Measurements from ENCODE around the gene PPFIBP1.

Gene PPFIBP1

DNA sequence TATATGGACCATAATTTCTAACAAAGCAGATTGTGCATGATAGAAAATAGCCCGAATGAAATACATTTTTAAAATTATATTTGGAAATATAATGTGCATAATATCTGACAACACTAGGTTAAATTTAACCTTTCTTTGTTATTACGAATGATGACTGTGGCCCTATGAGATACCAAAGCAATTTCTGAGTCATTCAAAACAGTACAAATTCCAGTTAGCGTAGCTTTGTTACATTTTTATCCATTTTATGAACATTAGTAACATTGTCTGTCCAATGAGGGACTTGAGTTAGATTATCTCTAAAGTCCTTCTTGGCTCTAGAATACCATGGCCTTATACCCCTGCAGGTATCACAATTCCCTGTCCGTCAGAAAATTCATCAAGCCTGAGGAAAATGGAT, 133.3 kb downstream of the PPFIBP1 start:
- DNase-seq = no peak

- DNase-seq = no peak
These were observed 141.7 kb downstream of the PPFIBP1 start for GRCh38 chr12:27665704-27666103.

GRCh38 chr12:27666510-27666909, 142.5 kb downstream of the PPFIBP1 start:
- no peak for DNase-seq

GRCh38 chr12:27667540-27667939, 143.5 kb downstream of the PPFIBP1 start:
- DNase-seq = no peak

GRCh38 chr12:27672051-27672450, 148.0 kb downstream of the PPFIBP1 start:
- DNase-seq = no peak

GRCh38 chr12:27672643-27673042, 148.6 kb downstream of the PPFIBP1 start:
- no peak for DNase-seq

GRCh38 chr12:27673101-27673718, 149.2 kb downstream of the PPFIBP1 start:
- no peak for DNase-seq

- no peak for DNase-seq
These were observed 151.0 kb downstream of the PPFIBP1 start for GRCh38 chr12:27674989-27675388.

DNA sequence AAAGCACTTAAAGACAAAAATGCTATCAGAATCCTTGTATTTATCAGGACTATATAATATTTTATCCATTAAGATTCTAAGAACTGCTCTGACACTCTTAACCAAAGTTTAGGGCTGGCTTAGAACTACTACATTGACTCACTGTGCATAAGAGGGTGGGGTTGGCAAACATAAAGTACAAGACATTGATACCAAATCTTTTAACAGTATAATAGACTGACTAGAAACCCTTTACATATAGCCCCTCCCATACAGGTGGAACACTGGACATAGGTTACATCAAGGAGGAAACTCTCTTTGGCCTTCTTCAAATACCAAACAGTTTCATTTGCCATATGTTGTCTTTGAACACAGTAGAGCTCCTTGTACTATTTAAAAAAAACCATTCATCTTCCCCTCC, 156.6 kb downstream of the PPFIBP1 start:
- no peak for DNase-seq

DNA sequence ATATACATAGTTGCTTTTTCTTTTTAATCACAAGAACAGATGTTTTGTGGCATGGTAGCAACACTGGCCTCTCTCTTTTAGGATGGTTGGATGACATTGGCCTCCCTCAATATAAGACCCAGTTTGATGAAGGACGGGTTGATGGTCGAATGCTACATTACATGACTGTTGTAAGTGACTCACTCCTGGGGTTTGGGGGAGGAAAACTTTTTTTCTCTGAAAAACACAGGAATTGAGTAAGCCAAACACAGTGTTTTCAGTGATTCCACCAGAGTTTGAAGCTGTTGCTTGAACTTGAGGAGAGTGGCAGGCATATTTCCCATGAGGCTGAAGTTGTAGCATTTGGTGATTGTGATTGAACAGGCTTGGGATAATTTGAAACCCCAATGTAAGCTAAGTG, 158.5 kb downstream of the PPFIBP1 start:
- no peak for DNase-seq

GRCh38 chr12:27685274-27685673, 161.3 kb downstream of the PPFIBP1 start:
- no peak for DNase-seq

- no peak for DNase-seq
These were observed 162.1 kb downstream of the PPFIBP1 start for GRCh38 chr12:27686147-27686546.

- DNase-seq = no peak
These were observed 164.7 kb downstream of the PPFIBP1 start for GRCh38 chr12:27688671-27689070.

DNA sequence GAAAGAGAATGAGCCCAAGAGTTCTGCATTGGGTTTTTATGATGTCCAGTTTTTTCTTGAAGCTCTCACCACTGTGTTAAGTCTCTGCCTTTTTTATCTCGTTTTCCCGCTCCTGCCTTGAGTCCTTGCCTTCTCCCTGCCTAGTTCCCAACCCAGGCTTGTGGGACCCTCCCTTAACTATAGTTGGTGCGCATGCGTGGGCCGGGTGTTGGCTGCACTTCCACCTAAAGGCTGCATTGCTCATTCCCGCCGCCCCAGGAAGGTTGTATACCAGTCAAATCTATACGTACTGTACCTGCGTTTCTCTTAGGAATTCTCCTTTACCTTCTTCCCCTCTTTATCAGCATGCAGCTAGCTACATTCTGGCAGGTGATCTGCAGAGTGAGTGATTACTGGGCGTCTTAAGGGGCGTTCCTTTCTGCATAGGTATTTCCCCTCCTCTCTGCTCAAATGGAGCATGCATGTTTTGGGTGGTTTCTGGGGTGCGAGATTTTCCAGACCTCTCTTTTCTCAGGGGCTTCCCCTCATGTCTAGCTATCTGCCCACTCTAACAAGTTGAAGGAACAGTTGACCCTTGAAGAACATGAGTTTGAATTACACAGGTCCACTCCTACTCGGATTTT, 165.7 kb downstream of the PPFIBP1 start:
- no peak for DNase-seq

DNA sequence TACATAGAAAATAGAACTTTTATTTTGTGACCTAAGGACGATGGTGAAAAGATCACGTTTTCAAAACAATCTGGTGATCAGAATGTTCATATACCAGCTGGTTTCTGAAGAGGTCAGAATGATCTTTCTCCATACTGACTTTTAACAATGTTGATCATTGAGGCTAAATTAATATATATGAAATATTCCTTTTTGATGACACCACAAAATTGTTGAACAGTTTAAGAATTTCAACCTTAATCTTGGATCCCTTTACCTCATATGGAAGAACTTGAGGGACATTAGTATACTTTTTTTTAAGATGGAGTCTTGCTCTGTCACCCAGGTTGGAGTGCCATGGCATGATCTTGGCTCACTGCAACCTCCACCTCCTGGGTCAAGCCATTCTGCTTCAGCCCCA, 169.4 kb downstream of the PPFIBP1 start:
- DNase-seq = no peak

GRCh38 chr12:27695556-27696292, 171.7 kb downstream of the PPFIBP1 start:
- no peak for DNase-seq

- no peak for DNase-seq
These were observed 172.3 kb downstream of the PPFIBP1 start, which contains the start of gene REP15 for GRCh38 chr12:27696293-27696652. Gene REP15, plus strand, starts transcription at chr12:27696447. Its CDS starts 116 bp downstream, at chr12:27696563.

- DNase-seq = no peak
These were observed 173.0 kb downstream of the PPFIBP1 start for GRCh38 chr12:27696864-27697564.

DNA sequence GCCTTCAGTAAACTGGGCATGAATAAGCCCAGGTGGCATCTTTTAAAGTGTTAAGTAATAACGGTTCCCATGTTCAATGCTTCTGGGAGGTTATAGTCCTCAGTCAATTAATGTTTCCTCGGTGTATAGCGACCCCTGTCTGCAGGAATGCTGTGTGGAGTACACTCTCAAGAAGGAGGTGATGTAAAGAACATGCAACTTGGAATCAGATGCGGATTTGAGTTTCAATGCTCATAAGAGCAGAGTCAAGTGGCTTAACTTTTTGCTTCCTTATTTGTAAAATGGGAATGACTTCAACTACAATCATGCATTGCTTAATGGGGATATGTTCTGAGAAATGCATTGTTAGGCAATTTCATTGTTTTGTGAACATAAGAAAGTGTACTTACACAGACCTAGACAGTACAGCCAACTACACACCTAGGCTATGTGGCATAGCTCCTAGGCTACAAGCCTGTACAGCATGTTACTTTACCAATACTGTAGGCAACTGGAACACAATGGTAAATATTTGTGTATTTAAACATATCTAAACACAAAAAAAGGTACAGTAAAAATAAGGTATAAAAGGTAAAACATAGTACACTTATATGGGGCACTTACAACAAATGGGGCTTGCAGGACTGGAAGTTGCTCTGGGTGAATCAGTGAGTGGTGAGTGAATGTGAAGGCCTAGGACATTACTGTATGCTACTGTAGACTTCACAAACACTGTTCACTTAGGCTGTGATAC, 179.9 kb downstream of the PPFIBP1 start:
- peak in 30 of 51 donors; percentile 1 to 65 (median 21) for DNase-seq

DNA sequence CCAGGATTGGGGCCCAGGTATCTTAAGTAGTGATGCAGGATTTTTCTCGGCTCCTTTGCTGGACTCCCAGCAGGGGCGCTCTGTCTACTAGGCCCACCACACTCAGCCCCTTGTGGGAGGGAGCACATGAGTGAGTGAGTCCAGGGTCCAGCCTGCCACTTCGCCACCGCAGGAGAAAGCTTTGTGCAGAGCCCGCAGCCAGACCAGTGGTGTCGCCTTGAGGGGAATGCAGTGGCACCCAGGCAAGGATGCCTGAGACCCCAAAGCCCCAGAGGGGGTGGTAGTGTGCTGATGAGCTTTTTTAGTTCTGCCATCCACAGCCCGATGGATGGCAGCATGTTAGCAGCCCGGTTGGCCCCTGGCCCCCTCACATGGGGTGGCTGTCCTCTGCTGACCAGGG, 181.3 kb downstream of the PPFIBP1 start:
- no peak for DNase-seq

- no peak for DNase-seq
These were observed 183.2 kb downstream of the PPFIBP1 start for GRCh38 chr12:27707216-27707615.

Data from hypothalamus (tissue), 51 donors.